Measurements from ENCODE around the gene SNX32. TPM values are rescaled to one million over a fixed set of nuclear protein-coding genes. Genes with fewer than 3 reads are reported as not detected.
A peak's percentile ranks its signal among the peaks of the same experiment; 100 is the strongest.
"Not testable (repeated sequence)": the region's sequence is repeated elsewhere in the genome, so short reads cannot be mapped to it uniquely, and the experiment has no call there.

Gene SNX32
- total RNA-seq, 1 donor from 2014 or later = 7.3 TPM

DNA sequence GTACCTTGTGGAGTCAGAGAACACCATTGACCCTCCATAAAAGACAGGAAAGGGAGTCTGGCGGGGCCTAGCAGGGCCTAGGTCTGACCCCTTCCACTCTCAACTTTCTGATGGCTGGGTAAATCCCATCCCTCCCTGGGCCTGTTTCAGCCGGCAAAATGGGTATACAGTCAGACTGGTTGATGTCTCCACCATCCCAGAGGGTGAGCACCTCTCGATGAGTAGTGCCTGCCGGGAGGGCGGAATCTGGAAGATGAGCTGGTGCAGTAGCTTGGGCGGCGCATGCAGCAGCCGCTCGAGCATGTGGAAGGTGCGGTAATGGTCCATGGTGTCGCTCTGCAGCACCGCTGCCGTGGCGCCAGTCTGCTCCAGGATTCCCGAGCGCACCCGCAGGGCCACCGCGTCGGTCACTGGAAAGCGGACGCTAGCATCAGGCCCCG is 54.0 kb downstream of the SNX32 start:
- no peak for DNase-seq

DNA sequence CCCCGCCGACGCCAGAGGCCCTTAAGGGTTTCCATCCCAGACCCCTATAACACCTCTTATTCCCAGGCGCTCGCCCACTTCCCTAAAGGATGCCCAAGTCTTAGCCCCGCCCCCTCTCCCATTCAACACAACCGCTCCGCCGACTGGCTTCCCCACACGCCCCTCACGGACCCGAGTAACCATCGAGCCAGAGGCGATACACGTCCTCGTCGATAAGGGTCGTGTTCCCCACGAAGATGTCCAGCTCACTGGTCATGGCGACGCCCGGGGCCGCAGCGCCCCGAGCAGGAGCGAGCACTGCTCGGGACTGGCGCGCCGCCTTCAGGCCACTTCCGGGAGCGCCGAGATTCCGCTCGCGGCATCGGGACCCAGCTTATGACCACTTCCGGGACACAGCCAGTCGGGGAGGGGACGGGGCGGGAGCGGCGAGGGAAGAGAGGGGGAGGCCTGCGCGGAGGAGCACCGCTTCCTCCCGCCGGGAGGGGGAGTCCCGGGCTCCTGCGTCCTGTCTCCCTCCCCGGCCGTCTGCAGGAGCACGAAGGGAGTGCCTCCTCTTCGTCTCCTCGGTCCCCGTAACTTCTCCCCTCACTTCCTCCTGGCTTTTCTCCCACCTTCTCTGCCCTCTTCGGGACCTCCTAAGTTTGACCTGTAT is 54.5 kb downstream of the SNX32 start, which contains the start of gene FIBP:
FIBP (minus strand) TSS at position 309 of the 652 bp plus-strand sequence; CDS start at position 256, 53 bp downstream.
- peak; percentile 96 for DNase-seq

DNA sequence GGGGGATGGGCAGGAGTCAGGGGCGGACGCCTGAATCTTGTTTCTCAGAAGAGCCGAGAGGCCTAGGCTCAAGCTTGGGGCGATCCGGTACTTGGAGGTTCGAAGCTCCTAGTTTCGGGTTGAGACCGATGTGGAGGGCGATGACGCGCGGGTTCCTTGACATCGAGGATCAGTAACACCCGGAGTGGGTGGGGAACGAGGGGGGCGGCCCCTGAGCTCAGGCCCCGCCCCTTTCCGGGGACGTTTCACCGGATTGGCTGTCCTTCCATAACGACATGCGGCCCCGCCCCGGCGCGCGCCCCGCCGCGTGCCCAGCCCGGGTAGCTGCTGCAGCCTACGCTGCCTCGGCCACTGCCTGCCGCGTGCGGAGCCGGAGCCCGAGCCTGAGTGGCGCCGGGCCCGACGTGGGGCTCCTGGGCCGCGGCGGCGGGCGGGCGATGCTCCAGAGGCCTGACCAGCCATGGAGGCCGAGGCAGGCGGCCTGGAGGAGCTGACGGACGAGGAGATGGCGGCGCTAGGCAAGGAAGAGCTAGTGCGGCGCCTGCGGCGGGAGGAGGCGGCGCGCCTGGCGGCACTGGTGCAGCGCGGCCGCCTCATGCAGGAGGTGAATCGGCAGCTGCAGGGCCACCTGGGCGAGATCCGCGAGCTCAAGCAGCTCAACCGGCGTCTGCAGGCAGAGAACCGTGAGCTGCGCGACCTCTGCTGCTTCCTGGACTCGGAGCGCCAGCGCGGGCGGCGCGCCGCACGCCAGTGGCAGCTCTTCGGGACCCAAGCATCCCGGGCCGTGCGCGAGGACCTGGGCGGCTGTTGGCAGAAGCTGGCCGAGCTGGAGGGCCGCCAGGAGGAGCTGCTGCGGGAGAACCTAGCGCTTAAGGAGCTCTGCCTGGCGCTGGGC is 56.8 kb downstream of the SNX32 start, which contains the start of gene CCDC85B:
CCDC85B (plus strand) TSS at position 350 of the 895 bp plus-strand sequence; CDS start at position 461, 111 bp downstream.
- peak; percentile 96 for DNase-seq

DNA sequence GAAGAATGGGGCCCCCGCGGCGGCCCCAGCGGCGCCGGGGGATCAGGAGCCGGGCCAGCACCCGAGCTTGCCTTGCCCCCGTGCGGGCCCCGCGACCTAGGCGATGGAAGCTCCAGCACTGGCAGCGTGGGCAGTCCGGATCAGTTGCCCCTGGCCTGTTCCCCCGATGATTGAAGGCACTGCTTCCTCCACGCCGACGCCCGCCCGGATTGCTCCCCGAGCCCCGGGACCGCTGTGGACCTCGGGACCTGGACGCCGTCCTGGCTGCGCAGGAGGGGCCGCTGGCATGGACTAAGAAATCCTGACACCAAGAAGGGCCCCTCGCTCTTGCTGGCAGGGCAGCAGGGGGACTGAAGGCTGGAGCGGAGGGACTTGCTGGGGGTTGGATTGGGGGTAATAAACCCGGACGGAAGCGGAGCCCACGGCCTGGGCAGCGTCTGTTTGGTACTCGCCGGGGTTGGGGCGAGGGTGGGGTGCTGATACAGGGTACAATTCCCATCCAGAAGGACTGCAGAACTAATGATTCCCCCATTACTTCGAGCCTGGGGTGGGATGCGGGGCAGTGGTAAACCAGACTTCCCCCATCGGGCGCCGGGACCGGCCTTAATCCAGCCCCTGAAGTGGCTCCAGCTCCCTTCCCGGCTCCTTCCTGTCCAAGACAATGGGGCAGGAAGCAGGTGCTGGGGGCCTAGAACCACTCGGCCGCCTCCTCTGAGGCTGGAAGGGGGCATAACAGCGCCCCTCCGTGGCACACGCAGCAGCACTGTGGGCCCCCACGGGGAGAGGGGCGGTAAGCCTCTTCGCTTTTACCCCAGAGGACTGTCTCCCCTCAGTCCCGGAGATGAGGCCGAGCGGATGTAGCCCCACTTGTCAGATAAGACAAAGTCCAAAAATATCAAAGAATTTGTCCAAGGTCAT is 57.7 kb downstream of the SNX32 start:
- no peak for DNase-seq

DNA sequence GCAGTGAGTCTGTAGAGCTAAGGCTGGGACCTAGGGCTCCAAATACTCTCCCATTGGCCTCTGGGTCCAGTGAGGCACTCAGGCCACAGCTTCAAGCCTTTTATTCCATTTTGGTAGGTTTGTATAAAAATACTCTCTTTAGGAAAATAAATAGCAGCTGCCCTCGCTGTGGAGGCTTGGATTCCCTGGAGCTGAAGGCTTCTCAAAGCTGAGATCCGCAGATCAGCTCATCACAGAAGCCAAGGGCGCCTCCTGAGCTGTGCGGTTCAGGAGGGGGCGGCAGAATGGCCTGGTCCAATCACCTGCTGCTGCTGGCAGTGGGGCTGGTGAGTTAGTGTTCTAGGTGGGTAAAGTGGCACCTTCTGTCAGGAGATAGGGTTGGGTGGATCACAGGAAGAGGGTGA is 58.4 kb downstream of the SNX32 start:
- not testable (repeated sequence) for DNase-seq

DNA sequence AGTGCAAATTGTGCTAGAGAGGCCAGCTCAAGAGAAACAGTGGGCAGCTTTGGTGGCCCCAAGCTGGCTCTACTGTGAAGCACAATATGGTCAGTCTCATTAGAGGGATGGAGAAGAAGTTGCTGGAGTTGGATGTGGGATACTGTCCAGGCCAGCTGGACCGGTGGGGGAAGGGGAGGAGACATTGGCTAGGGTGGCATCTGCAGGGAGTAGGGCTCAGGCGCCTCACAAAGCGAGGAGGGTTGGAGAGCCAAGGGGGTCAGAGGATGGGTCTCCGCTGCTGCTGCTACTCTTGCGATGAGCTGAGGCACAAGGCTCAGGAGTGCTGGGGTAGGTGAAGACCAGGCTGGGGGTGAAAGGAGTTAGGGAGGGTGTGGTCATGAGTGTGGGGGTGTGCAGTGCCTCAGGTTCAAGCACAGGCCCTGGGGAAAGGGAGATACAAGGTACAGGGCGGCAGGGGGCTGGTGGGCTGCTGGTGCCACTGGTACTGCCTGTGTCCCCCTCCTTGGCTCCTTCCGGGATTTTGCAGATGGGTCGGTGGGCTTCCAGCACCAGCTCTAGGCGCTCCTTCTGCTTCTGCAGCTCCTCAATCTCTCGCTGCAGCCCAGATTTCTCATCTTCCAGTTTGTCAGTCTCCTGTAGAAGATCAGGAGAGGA is 59.0 kb downstream of the SNX32 start:
- DNase-seq = no peak

DNA sequence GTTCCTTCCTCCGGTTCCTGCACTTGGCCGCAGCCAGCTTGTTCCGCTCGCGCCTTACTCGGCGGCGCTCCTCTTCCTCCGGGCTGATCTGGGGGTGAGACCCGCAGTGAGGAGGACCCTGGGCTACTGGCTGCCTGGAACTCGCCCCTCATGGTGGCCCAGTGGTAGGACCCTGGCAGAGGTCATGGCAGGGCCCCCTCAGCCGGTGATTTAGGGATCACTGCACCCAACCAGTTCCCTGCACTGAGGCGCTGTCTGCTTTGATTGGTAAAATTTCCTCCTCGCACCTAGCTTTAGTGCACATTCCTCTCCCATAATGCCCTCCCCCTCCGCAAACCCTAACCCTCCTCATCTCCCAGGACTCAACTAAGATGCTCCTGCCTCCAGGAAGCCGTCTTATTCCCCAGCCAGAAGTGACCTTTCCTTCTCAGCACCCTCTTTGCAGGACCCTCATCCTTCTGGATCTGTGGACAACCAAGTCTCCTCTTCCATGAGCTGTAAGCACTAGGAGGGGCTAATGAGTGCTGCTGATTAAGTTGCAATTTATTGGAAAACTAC is 60.4 kb downstream of the SNX32 start:
- no peak for DNase-seq

DNA sequence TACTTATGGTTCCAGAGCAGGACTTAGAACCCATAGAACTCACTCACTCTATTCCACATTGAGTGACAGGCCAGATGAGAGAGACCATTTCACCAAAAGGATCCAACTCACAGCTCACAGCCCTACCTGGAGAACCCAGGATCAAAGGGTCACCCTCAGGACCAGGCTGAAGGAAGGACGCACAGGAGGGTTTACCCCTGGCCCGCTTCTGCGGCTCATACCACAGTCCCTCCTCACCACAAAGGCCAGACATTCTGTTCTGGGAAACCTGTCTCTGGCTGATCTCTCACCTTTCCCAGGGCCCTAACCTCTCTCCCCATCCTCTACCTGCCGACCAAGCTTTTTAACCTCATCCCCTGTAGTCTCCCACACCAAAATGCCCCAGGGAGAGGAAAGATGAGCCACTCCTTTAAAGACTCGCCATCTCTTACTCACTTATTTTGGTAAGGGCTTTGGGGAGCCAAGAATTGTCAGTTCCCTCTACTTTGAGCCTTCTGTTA is 61.8 kb downstream of the SNX32 start:
- DNase-seq = no peak

DNA sequence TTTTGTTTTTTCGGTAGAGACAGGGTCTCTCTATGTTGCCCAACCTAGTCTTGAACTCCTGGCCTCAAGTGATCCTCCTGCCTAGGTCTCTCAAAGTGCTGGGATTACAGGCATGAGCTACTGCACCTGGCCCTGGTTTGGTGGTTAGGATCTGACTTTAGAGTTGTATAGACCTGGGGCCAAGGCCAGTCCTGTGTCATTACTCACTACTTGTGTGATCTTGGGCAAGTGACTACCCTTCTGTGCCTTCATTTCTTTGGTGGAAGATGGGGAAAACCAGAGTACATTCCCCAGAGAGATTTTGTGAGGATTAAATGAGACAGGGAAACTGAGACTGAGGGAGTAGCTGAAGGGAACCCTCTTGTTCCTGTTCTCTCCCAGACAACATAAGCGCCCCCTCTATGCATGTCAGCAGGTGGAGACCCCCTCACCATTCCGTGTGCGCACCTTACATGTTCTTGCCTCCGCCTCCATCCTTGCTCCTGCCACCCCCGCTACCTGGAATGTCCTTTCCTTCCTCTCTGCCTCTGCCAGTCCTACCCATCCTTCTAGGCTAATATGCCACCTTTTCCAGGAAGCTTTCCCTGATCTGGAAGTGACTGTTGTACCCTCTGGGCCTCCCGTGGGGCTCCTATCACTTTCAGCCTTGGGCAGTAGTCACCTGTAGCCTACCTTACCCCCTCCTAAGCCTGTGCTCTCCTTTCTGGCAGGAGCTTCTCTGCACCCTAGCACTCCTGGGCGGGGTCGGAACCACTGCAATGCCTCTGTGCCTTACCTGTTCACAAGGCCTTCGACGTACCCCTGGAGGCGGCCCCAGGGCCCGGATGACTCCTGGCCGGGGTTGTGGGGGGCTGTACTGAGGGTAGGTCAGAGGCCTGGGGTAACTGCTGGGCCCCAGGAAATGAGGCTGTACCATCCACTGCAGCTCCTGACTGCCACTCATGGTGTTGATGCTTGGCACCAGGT is 62.6 kb downstream of the SNX32 start:
- no peak for DNase-seq

DNA sequence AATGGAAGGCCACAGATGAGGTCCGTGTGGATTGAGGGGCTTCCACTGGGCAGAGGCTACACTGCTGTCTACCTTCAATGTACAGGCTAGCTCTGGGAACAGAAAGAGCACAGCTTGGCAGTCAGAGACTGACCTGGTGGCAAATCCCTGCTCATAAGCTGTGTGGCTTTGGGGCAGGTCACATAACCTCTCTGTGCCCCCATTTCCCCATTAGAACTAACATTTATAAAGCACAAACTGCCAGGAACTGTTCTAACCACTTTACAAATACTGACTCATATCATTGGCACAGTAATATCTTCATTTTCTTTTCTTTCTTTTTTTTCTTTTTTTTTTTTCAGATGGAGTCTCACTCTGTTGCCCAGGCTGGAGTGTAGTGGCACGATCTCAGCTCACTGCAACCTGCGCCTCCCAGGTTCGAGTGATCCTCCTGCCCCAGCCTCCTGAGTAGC is 63.3 kb downstream of the SNX32 start:
- no peak for DNase-seq

DNA sequence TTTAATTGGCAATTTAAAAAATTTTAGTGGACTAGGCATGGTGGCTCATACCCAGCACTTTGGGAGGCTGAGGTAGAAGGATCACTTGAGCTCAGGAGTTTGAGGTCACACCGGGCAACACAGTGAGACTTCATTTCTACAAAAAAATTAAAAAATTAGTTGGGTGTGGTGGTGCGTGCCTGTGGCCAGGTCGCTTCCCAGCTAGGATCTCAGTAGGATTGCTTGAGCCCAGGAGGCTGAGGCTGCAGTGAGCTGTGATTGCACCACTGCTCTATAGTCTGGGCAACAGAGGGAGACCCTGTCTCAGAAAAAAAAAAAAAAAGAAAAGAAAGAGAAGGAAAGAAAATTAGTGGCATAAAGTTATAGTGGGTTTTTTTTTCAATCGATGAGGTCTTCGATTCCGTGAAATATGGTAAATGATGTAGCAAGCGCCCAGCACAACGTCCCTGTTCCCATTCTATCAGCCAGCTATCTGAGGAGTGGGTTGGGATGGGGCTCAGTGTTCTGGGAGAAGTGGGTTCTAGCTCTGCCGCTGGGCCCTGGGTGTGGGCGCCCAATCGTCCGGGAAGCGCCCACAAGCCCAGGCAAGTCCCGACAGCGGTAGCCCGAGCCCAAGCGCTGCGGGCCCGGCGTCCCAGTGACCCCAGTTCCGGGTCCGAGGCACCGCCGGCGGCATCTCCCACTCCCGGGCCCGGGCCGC is 65.0 kb downstream of the SNX32 start:
- DNase-seq = no peak

DNA sequence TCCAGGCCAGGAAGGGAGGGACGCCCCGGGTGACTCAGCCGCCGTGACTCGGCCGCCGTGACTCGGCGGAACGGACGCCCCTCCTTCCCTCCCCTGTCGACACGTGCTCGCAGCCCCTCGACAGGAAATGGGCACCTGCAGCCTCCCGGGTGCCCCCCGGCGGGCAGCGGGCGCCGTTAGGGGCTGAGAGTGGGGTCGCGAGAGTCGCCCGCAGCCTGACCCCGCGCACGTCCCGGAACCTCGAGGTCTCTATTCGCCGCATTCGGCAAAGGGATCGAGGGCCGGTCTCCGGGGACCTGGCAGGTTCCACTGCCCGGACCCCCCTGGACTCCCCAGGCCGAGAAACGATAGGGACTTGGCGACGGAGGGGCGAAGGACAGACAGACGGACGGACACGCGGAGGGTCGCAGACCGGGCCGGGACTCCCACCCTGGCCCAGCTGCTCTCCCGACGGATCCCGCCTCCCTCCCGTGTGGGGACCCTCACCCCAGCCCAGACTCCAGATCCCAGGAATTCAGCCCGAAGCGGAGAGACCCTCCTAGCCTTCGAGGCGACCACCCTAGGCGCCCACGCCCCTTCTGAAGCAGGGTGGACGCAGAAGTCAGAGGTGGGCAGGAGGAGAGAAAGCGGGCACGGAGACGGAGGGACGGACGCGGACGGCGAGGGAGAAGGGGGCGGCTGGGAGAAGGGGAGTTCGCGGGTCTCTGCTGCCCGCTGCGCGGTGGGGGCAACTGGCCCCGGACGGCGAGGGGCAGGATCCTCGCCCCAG is 65.8 kb downstream of the SNX32 start:
- DNase-seq = no peak

DNA sequence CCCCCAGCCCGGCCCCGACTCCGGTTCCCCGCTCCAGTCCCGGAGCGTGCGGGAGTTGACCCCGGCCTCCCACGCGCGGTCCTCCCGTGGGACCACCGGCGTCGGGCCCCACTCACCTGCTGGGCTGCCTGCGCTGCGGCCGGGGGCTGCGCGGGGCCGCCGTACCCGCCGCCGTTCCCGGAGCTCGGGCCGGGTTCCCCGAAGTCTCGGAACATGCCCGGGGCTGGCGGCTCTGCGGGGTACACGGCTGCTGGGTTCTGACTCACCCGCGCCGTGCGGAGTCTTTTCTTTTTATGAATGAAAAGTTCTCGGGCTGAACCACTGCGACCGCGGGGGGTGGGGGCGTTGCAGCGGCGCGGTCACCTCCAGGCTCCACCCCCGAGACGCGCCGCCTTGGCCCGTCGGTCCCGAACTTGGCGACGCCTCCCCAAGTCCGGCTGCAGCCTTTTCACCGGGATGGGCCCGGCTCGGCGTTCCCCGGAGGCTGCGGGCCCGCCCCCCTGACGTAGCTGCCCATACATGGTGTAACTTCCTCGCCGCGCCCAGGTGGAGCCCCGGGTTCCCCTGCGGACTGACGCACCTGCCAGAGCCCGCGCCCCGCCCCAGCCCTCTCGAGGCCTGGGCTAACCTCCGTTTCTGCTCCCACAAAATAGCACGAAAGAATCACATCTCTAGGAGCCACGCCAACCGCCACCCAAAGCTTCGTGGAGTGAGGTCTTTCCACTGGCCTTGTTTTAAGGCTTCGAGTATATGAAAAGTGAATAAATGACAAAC is 66.5 kb downstream of the SNX32 start, which contains the start of gene FOSL1:
FOSL1 (minus strand) TSS at position 264 of the 774 bp plus-strand sequence; CDS start at position 215, 49 bp downstream.
- peak; percentile 63 for DNase-seq

DNA sequence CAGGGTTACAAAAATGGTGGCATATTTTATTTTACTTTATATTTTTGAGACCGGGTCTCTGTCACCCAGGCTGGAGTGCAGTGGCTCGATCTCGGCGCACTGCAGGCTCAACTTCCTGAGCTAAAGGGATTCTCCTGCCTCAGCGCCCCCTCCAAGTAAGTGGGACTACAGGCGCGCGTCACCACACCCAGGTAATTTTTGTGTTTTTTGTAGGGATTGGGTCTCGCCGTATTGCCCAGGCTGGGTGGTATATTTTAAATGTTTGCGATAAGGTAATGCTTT is 67.1 kb downstream of the SNX32 start:
- no peak for DNase-seq

DNA sequence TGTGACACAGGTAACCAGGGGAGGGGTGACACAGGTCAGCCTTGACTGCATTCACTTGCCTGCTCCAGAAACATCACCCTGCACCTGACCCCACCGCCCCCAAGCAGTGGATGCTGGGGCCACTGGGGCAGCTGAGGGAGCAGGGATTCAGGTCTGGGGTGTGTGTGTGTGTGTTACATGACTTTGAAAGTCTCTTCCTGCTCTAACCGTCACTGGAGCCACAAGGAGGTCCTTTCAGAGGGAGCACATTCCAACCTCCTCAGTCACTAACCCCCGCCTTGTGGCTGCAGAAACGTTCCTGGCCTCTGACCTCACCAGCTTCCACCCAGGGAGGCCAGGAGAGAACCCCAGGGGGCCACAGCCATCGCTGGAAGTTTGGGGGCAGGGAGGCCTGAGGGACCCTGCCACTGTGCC is 69.3 kb downstream of the SNX32 start:
- no peak for DNase-seq

Data from occipital lobe (tissue), 2 donors.